Stimulated activated naive CD8-positive, alpha-beta T cell treated with anti-CD3 and anti-CD28 coated beads, Interleukin-15, amount 100 ng/mL, for 72 hours (primary cell): ENCODE results near the gene KIF3A.
A peak's percentile ranks its signal among the peaks of the same experiment; 100 is the strongest.

Source experiments
- ATAC-seq: fragments of 150-1000 bp; cut with Tn5 transposase; 2 replicates; pipeline ENCODE4 v1.10.0; 2021; ENCODE audit warnings: mild to moderate bottlenecking, moderate library complexity
- DNase-seq, 2 donors: peaks; one replicate each; pipeline ENCODE4 v3.0.0; 2021 to 2022
- H3K27ac Mint-ChIP-seq, 2 donors: one replicate each; pipeline ENCODE4 v1.8.0; 2022; ENCODE audit warnings: mild to moderate bottlenecking in 2 of 2, mixed read lengths in 2 of 2, moderate library complexity in 2 of 2
- H3K27me3 Mint-ChIP-seq: one replicate; pipeline ENCODE4 v1.8.0; 2022; ENCODE audit warnings: mixed read lengths
- H3K4me1 Mint-ChIP-seq: one replicate; pipeline ENCODE4 v1.8.0; 2022; ENCODE audit warnings: mild to moderate bottlenecking, mixed read lengths
- H3K4me3 Mint-ChIP-seq, 2 donors: one replicate each; pipeline ENCODE4 v1.8.0; 2022; ENCODE audit warnings: mild to moderate bottlenecking in 2 of 2, mixed read lengths in 2 of 2, moderate library complexity in 1 of 2
- H3K9me3 Mint-ChIP-seq, 2 donors: one replicate each; pipeline ENCODE4 v1.8.0; 2022; ENCODE audit warnings: mixed read lengths in 2 of 2

The KIF3A gene

GRCh38 chr5:132659598-132660493 lies 77.5 kb downstream of the KIF3A start:
- Mint-ChIP-seq H3K4me1 (peaks cover 83% of the 10 kb centered on the region), H3K4me3 (peak overlapping the region in 1 of 2 donors; percentile 37), H3K9me3 (no peaks in the 10 kb centered on the region), H3K27ac (peak overlapping the region; percentile 19 to 66), H3K27me3 (peaks cover 39% of the 10 kb centered on the region)
- DNase-seq (no peak), ATAC-seq (no peak)

- peaks cover 51% of the 10 kb centered on the region for H3K27me3 Mint-ChIP-seq
- H3K4me1 Mint-ChIP-seq, result peaks cover 79% of the 10 kb centered on the region
- H3K4me3 Mint-ChIP-seq, result no peak overlapping the region
- ATAC-seq, result no peak
- peak overlapping the region in 1 of 2 donors; percentile 86 for H3K27ac Mint-ChIP-seq
- H3K9me3 Mint-ChIP-seq, result no peaks in the 10 kb centered on the region
- no peak for DNase-seq
Observed at GRCh38 chr5:132658381-132659302, 78.7 kb downstream of the KIF3A start.

GRCh38 chr5:132657676-132658380 lies 79.5 kb downstream of the KIF3A start, which contains the start of gene IL13:
Gene IL13 (plus strand): TSS chr5:132658173. CDS start chr5:132658187, 14 bp downstream.
- peaks cover 74% of the 10 kb centered on the region for H3K4me1 Mint-ChIP-seq
- H3K9me3 Mint-ChIP-seq, result no peaks in the 10 kb centered on the region
- H3K27ac Mint-ChIP-seq, result peak within 1 kb of the TSS in 1 of 2 donors; percentile 86
- H3K27me3 Mint-ChIP-seq, result peaks cover 57% of the 10 kb centered on the region
- ATAC-seq (no peak), DNase-seq (no peak)
- H3K4me3 Mint-ChIP-seq, result peak within 1 kb of the TSS; percentile 80 to 88

GRCh38 chr5:132656774-132657355 lies 80.5 kb downstream of the KIF3A start:
- Mint-ChIP-seq H3K27me3 (peaks cover 57% of the 10 kb centered on the region), H3K4me1 (peaks cover 64% of the 10 kb centered on the region), H3K9me3 (peaks cover 0 to 3% of the 10 kb centered on the region in 2 donors), H3K4me3 (peak overlapping the region; percentile 80 to 88), H3K27ac (peak overlapping the region; percentile 57 to 82)
- DNase-seq, result peak in 1 of 2 donors; percentile 35
- peak; percentile 65 for ATAC-seq

GRCh38 chr5:132655821-132656773 lies 81.2 kb downstream of the KIF3A start:
- peaks cover 56% of the 10 kb centered on the region for H3K4me1 Mint-ChIP-seq
- H3K27me3 Mint-ChIP-seq, result peaks cover 57% of the 10 kb centered on the region
- peak; percentile 71 for ATAC-seq
- peak; percentile 51 to 58 for DNase-seq
- peak overlapping the region; percentile 80 to 88 for H3K4me3 Mint-ChIP-seq
- H3K27ac Mint-ChIP-seq, result peak overlapping the region; percentile 57 to 82
- peaks cover 0 to 5% of the 10 kb centered on the region in 2 donors for H3K9me3 Mint-ChIP-seq

GRCh38 chr5:132653716-132654115 lies 83.6 kb downstream of the KIF3A start:
- peaks cover 1 to 6% of the 10 kb centered on the region in 2 donors for H3K9me3 Mint-ChIP-seq
- peak overlapping the region in 1 of 2 donors; percentile 49 for H3K27ac Mint-ChIP-seq
- no peak for ATAC-seq
- peaks cover 50% of the 10 kb centered on the region for H3K27me3 Mint-ChIP-seq
- peaks cover 45% of the 10 kb centered on the region for H3K4me1 Mint-ChIP-seq
- H3K4me3 Mint-ChIP-seq, result no peak overlapping the region
- DNase-seq, result no peak

- peaks cover 14 to 20% of the 10 kb centered on the region in 2 donors for H3K9me3 Mint-ChIP-seq
Observed at GRCh38 chr5:132651838-132652469, 85.4 kb downstream of the KIF3A start.

GRCh38 chr5:132648355-132648754 lies 89.0 kb downstream of the KIF3A start:
- ATAC-seq (no peak), DNase-seq (no peak)
- Mint-ChIP-seq H3K4me3 (no peak overlapping the region), H3K27ac (no peak overlapping the region), H3K9me3 (peaks cover 14 to 20% of the 10 kb centered on the region in 2 donors), H3K4me1 (peaks cover 17% of the 10 kb centered on the region), H3K27me3 (peaks cover 9% of the 10 kb centered on the region)

More at GRCh38 chr5:132651838-132652469, 85.4 kb downstream of the KIF3A start:
- H3K27ac Mint-ChIP-seq, result no peak overlapping the region
- no peak overlapping the region for H3K4me3 Mint-ChIP-seq
- peaks cover 27% of the 10 kb centered on the region for H3K4me1 Mint-ChIP-seq
- DNase-seq (no peak), ATAC-seq (no peak)
- H3K27me3 Mint-ChIP-seq, result peaks cover 40% of the 10 kb centered on the region

GRCh38 chr5:132647473-132647872 lies 89.9 kb downstream of the KIF3A start:
- peaks cover 5% of the 10 kb centered on the region for H3K27me3 Mint-ChIP-seq
- DNase-seq (no peak), ATAC-seq (no peak)
- peaks cover 14 to 20% of the 10 kb centered on the region in 2 donors for H3K9me3 Mint-ChIP-seq
- no peak overlapping the region for H3K27ac Mint-ChIP-seq
- peaks cover 25% of the 10 kb centered on the region for H3K4me1 Mint-ChIP-seq
- H3K4me3 Mint-ChIP-seq, result no peak overlapping the region

- ATAC-seq (no peak), DNase-seq (no peak)
- H3K27ac Mint-ChIP-seq, result no peak overlapping the region
- peaks cover 14 to 15% of the 10 kb centered on the region in 2 donors for H3K9me3 Mint-ChIP-seq
- peaks cover 33% of the 10 kb centered on the region for H3K4me1 Mint-ChIP-seq
- H3K27me3 Mint-ChIP-seq, result peaks cover 5% of the 10 kb centered on the region
- H3K4me3 Mint-ChIP-seq, result no peak overlapping the region
Observed at GRCh38 chr5:132646583-132647266, 90.6 kb downstream of the KIF3A start.

GRCh38 chr5:132644177-132644576 lies 93.2 kb downstream of the KIF3A start:
- no peak overlapping the region for H3K27ac Mint-ChIP-seq
- H3K4me1 Mint-ChIP-seq, result peaks cover 49% of the 10 kb centered on the region
- ATAC-seq (no peak), DNase-seq (no peak)
- peaks cover 5% of the 10 kb centered on the region for H3K27me3 Mint-ChIP-seq
- H3K9me3 Mint-ChIP-seq, result peaks cover 14% of the 10 kb centered on the region in 2 donors
- no peak overlapping the region for H3K4me3 Mint-ChIP-seq
